Ishikawa (cell line): ENCODE measurements around the gene NR1H2.

Experiments used
- CEBPB ChIP-seq: IDR thresholded peaks from 2 replicates; pipeline ENCODE4 v1.6.1; 2012
- CREB1 ChIP-seq: IDR thresholded peaks from 2 replicates; pipeline ENCODE4 v1.6.1; 2012; ENCODE audit warnings: low read depth
- EGR1 ChIP-seq: IDR thresholded peaks from 2 replicates; pipeline ENCODE4 v1.6.1; 2012
- EP300 ChIP-seq: IDR thresholded peaks from 2 replicates; pipeline ENCODE4 v1.6.1; 2012; ENCODE audit warnings: borderline replicate concordance
- FOXM1 ChIP-seq: IDR thresholded peaks from 2 replicates; pipeline ENCODE4 v1.6.1; 2012; ENCODE audit warnings: low read depth, borderline replicate concordance
- NFIC ChIP-seq: IDR thresholded peaks from 2 replicates; pipeline ENCODE4 v1.6.1; 2012
- RAD21 ChIP-seq: IDR thresholded peaks from 2 replicates; pipeline ENCODE4 v1.6.1; 2012; ENCODE audit warnings: low read depth
- TAF1 ChIP-seq: IDR thresholded peaks from 2 replicates; pipeline ENCODE4 v1.6.1; 2012; ENCODE audit warnings: low read depth, mild to moderate bottlenecking
- TCF12 ChIP-seq: IDR thresholded peaks from 2 replicates; pipeline ENCODE4 v1.6.1; 2012; ENCODE audit warnings: low read depth
- TEAD4 ChIP-seq: IDR thresholded peaks from 2 replicates; pipeline ENCODE4 v1.6.1; 2012
- YY1 ChIP-seq: IDR thresholded peaks from 2 replicates; pipeline ENCODE4 v1.6.1; 2012; ENCODE audit warnings: low read depth
- ZBTB7A ChIP-seq: IDR thresholded peaks from 2 replicates; pipeline ENCODE4 v1.6.1; 2012; ENCODE audit warnings: low read depth
- TF ChIP-seq, protein P1 (sequence below): IDR thresholded peaks from 2 replicates; pipeline ENCODE4 v1.6.1; 2012; ENCODE audit warnings: low read depth, mild to moderate bottlenecking
- TF ChIP-seq, protein P2 (sequence below): IDR thresholded peaks from 2 replicates; pipeline ENCODE4 v1.6.1; 2012
- TF ChIP-seq, protein P3 (sequence below): IDR thresholded peaks from 2 replicates; pipeline ENCODE4 v1.6.1; 2012

NR1H2 gene

DNA sequence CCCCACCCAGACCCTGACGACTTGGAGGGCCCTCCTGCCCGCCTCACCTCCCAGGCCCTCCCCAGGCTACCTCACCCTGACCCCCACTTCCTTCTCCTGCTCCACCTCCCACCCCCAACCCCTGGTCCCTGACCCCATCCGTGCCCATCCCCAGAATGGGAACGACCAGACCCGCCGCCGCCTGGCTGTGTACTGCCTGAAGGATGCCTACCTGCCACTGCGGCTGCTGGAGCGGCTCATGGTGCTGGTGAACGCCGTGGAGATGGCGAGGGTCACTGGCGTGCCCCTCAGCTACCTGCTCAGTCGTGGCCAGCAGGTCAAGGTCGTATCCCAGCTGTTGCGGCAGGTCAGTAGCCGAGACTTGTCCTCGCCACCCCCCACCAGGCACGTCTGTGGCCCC, 30.6 kb downstream of the NR1H2 start:
- TF ChIP-seq TEAD4 (no peak), RAD21 (no peak), TAF1 (no peak), EGR1 (no peak), CREB1 (no peak)
- TF ChIP-seq, protein P1, sequence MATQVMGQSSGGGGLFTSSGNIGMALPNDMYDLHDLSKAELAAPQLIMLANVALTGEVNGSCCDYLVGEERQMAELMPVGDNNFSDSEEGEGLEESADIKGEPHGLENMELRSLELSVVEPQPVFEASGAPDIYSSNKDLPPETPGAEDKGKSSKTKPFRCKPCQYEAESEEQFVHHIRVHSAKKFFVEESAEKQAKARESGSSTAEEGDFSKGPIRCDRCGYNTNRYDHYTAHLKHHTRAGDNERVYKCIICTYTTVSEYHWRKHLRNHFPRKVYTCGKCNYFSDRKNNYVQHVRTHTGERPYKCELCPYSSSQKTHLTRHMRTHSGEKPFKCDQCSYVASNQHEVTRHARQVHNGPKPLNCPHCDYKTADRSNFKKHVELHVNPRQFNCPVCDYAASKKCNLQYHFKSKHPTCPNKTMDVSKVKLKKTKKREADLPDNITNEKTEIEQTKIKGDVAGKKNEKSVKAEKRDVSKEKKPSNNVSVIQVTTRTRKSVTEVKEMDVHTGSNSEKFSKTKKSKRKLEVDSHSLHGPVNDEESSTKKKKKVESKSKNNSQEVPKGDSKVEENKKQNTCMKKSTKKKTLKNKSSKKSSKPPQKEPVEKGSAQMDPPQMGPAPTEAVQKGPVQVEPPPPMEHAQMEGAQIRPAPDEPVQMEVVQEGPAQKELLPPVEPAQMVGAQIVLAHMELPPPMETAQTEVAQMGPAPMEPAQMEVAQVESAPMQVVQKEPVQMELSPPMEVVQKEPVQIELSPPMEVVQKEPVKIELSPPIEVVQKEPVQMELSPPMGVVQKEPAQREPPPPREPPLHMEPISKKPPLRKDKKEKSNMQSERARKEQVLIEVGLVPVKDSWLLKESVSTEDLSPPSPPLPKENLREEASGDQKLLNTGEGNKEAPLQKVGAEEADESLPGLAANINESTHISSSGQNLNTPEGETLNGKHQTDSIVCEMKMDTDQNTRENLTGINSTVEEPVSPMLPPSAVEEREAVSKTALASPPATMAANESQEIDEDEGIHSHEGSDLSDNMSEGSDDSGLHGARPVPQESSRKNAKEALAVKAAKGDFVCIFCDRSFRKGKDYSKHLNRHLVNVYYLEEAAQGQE = no peak

DNA sequence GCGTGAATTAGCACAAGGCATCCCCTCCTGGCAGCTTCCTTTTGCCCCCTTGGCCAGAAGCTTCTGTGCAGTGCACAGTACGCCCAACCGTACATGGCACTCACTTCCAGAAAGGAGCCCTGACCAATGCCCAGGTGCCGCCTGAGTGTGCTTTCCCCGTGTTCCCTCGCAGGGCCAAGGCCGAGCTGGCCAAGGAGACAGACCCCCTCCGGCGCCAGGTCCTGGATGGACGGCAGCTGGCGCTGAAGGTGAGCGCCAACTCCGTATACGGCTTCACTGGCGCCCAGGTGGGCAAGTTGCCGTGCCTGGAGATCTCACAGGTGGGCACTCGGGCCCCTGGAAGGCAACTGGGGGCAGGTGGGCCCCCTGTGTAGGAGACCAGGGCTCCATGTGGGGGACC, 33.1 kb downstream of the NR1H2 start:
- TF ChIP-seq, protein P2, sequence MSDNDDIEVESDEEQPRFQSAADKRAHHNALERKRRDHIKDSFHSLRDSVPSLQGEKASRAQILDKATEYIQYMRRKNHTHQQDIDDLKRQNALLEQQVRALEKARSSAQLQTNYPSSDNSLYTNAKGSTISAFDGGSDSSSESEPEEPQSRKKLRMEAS = no peak
- TF ChIP-seq TEAD4 (no peak), RAD21 (no peak), CREB1 (no peak), CEBPB (no peak), EP300 (no peak), EGR1 (no peak), TCF12 (no peak), ZBTB7A (no peak), YY1 (no peak)
- TF ChIP-seq, protein P1 = no peak

DNA sequence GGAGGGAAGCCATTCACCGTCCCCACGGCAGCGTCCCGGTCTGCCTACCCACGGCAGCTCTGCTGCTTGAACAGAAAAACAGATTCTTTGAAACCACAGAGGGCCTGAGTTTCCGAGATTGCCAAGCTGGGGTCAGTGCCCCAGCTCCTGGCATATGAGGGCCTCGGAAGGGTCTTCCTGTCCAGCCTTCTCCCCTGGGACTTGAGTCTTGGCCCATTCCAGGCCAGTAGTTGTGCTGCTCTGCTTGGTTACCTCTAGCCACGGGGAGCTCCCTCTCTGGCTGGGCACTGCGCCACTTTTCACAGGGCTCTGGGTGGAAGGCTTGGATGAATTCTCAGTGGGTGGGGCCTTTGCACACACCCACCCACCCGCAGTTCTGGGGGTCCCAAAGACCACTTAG, 33.9 kb downstream of the NR1H2 start:
- TF ChIP-seq TEAD4 (no peak), EP300 (no peak), FOXM1 (no peak), ZBTB7A (no peak), RAD21 (no peak), TCF12 (no peak), CREB1 (no peak), CEBPB (no peak), YY1 (no peak), TAF1 (no peak)
- TF ChIP-seq, protein P3, sequence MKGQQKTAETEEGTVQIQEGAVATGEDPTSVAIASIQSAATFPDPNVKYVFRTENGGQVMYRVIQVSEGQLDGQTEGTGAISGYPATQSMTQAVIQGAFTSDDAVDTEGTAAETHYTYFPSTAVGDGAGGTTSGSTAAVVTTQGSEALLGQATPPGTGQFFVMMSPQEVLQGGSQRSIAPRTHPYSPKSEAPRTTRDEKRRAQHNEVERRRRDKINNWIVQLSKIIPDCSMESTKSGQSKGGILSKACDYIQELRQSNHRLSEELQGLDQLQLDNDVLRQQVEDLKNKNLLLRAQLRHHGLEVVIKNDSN = no peak
- TF ChIP-seq, protein P2 = no peak
- TF ChIP-seq, protein P1 = no peak

DNA sequence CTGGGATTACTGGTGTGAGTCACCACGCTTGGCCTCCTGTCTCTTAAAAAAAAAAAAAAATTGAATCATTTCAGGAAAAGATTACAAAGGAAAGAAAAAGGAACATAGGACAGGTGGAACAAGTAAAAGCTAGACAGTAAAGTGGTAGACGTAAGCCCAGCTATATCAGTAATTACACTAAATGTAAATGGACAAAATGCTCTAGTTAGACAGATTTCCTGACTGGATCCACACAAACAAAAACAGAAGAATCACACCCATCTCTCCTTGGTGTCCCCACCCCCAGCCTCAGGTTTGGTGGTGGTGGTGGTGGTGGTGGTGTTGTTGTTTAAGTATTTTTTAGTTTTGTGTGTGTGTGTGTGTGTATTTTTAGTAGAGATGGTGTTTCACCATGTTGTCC, 36.2 kb downstream of the NR1H2 start:
- TF ChIP-seq TAF1 = no peak
- TF ChIP-seq TEAD4 = no peak
- no peak for TF ChIP-seq EP300
- TF ChIP-seq CREB1 = no peak
- no peak for TF ChIP-seq NFIC

DNA sequence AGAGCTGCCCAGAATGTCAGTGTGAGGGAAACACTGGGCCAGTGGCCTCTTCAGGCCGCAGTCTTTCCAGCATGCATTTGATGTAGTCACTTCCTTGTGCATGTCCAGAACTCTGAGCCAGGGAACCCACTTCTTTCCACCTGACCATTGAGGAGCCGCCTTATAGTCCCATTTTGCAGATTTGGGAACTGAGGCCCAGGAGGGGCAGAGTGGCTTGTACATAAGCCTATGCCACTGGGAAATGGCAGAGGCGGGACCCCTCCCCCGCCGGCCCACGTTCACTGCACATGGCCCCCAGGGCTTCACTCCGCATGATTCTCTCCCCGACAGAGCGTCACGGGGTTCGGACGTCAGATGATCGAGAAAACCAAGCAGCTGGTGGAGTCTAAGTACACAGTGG, 36.8 kb downstream of the NR1H2 start:
- no peak for TF ChIP-seq FOXM1
- TF ChIP-seq, protein P2 = no peak
- TF ChIP-seq NFIC = no peak
- TF ChIP-seq CREB1 = no peak
- TF ChIP-seq, protein P1 = no peak
- TF ChIP-seq, protein P3 = no peak
- TF ChIP-seq EGR1 = no peak
- no peak for TF ChIP-seq EP300
- TF ChIP-seq RAD21 = no peak
